ENCODE measurements around the gene ARHGAP40.

ARHGAP40 gene

DNA sequence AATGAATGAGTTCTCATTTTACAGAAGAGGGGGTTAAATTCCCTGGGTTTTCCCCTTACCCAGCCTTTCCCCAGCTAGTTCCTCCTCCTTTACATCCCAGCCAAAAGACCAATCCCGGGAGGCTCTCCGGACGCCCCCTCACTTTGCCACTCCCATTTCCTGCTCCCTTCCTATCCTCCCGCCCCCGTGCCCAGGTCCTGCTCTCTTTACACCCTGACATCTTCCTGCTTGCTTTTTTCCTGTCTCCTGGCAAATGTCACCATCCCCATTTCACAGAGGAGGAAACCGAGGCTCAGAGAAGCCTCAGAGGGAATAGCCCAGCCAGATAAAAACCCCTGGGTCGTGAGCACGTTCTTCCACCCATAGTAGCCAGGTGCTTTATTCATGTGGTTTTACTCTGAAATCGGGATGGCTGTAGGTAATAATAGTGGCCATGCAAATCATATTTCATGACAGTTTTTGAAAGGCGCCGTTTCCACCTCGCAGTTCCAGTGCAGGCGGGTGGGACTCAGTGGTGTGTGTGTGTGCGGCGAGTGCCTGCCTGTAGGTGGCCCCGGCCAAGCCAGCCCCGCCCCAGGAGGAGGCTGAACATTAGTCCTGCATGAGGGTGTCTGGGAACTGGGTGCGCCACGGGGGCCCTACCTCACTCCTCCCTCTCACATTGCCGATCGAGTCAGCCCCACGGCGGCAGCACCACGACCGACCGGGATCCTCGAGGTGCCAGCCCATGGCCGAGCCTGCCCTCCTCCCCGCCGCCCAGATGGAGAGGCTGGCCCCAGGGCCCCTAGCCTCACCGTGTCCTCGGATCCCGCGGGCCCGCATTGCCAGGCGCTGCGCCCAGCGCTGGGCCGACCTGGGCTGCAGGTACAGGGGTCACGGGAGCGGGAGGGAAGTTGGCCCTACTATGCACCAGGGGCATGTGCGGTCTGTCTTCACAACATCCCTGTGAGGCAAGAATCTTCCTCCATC is at the start of gene ARHGAP40:
Gene ARHGAP40 (plus strand): TSS at position 594 of the 969 bp plus-strand sequence.
- no peak for DNase-seq

DNA sequence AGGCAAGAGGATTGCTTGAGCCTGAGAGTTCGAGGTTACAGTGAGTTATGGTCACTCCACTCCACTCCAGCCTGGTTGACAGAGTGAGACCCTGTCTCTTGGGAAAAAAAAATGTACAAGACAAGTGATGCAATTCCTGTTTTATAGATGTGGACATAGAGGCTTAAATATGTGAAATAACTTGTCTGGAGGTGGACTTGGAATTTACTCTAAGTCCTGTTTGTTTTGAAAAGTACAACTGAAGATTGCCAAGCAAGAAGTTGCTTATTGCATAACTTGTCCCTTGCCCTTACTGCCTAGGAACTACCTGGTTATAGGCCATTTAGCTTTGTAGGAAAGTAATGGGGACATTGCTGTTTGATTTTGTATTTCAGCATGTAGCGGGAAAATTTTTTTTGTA is 46.6 kb upstream of the ARHGAP40 start:
- no peak for DNase-seq

DNA sequence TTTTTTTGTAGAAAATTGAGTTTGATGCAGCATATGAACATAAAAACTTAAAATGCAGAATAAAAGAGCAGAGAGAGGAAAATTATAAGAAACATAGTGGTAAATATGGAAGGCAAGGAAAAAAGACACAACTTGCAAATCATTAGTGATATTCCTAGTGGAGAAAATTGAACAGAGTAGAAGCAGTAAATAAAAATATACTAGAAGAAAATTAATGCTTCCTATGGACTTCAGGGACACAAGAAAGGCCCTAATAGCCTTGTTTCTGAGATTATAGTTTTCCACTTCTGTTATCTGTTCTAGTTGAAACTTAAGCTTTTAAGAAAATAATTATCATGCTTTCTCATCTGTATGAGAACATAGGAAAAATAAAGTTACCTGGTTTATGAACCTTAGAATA is 46.2 kb upstream of the ARHGAP40 start:
- no peak for DNase-seq

DNA sequence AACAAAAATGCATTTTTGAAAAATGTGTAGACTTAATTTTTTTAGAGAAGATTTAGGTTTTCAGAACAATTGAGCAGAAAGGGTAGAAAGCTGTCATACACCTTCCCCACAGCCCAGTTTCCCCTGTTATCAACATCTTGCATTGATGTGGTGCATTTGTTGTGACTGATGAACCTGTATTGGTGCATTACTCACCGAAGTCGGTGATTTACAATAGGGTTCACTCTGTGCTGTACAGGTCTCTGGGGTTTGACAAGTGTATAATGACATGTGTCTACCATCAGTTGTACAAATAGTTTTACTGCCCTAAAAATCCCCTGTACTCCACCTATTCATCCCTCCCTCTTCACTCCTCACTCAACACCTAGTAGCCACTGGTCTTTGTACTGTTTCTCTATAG is 44.4 kb upstream of the ARHGAP40 start:
- DNase-seq = no peak

DNA sequence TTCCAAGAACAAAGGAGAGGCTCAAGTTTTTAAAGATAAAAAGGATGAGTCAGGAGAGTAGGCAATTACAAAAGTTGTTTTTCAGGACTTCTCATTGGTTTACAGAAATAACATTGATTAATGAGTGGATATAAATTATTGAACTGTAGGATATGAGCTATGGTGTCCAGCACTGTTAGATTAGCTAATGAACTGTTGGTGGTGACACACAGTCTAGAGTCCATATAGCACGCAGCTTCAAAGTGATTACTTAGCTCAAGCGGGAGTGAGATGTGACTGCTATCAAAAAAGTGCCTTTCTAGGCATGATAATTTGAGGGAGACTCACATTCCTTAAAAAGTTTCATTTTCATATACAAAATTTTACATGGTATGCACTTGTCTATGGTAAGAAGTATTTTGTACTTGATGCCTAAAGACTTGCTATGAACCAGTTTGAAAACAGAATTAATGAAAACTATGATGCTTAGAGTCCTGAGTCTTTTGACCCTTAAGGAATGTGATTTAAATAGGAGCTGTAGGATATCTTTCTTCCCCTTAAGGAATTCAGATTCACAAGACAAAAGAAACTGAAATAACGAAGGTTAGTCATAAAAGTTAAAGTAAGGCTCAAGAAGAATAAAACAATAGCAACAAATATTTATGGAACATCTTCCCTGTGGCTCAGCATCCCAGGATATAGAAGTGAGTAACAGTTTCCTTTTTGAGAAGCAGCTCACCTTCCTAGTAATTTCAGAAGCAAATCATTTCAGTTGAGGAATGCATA is 42.8 kb upstream of the ARHGAP40 start:
- no peak for DNase-seq

DNA sequence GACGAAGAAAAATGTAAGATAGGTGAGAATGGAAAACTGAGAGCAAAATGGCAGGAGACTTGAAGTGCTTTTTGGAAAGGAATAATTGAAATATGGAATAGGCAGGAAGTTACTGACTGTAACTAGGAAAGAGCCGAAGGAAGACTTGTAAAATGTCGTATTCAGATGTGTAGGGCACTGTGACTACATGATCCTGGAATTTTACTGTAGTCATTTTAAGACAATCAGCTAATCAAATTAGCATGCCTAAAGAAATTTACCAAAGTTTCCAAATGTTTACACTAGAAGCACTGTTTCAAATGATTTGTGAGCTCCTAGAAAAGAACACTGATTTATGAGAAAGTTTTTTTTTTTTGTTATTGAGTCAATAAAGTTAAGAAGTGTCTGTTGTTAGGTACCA is 41.8 kb upstream of the ARHGAP40 start:
- no peak for DNase-seq

DNA sequence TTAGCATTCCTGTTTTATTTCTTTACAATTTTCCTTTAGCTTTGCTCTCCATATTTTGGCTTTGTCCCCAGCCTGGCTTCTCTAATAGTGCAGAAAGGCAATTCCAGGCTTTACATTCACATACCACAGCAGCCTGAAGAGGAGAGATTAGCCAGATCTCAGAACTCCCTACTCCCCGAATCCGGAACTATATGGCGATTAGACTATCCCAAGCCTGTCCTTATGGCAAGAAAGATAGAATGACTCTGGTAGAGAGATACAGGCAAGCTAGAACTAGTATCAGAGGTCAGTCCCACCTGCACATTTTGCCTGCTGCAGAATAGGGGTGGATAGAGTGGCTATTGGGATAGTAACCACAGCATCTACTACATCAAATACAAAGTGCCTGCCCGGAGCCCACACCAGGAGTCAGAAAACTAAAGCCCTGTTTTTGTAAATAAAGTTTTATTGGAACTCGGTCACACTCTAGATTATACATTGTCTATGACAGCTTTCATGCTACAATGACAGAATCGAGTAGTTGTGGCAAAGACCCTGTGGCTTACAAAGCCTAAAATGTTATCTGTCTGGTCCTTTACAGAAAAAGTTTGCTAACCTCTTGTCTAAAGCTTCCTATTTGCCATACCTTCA is 37.7 kb upstream of the ARHGAP40 start:
- DNase-seq = no peak

DNA sequence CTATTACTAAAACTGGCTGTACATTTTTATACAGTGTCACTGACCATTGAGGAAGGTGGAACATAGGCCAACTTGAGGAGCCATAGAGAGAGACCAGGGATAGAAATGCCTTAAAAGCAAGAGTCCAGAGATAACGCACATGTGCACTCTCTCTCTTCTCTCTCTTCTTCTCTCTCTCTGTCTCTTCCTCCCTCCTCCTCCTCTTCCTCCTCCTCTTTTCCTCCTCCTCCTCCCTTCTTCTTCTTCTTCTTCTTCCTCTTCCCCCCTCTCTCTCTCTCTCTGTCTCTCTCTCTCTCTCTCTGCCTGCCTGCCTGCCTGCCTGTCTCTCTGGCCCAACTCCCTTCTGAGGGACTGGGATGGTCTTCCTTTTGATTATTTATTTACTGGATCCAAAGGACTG is 36.9 kb upstream of the ARHGAP40 start:
- DNase-seq = no peak

DNA sequence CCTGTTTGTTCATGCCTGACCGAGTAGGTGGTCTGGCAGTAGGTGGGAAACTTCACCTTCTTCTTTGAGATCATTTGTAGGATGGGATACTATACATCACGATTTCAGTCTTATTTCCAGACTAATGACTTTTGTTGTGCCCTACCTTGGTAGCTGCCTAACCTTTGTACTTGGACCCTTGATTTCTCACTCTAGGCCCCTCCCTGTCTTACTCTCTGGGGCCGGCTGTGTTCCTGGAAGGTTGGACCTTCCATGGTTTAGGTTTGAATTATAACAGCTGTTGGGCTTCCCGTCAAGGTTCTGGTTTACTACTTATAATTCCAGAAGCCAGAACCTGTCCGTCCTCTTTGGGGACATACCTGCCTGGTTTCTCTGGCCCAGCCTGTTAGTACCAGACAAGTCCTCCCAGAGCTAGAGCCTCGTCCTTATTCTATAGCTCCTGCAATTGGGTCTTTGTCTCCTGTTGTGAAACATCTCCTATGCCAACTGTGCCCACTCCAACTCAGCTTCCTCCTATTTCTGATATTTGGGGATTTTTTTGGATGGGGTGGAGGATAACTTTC is 35.5 kb upstream of the ARHGAP40 start:
- DNase-seq = no peak

DNA sequence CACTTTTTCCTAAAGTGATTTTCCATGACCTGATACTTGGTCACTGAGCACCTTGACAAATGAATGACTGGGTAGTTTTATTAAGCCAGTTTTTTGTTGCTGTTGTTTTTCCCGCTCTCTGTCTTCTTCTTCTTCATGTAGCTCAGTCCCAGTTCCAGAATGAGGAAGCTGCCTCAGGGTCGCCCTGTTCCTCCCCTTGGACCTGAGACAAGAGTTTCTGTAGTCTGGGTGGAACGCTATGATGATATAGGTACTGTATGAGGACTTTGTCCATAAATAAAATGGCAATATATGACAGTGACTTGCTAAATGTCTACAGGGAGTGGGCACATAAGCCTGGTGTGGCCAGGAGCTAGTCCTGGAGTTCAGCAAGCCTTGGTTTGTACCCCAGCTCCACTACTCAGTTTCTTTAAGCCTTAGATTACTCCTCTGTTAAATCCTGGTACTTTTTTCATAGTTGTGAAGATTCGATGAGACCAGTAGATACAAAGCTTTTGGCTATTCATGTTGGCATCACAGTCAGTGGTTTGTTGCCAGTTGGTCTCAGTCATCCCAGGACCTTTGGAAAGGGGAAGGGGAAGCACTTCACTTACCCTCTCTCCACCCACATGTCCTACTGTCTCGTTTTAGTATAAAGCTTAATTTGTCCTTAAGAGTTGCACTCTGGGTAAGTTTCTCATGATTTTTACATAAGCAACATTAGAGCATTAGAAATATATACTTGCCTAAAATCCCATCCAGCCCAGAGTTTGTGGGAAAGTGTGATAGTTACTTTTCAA is 31.7 kb upstream of the ARHGAP40 start:
- DNase-seq = no peak

DNA sequence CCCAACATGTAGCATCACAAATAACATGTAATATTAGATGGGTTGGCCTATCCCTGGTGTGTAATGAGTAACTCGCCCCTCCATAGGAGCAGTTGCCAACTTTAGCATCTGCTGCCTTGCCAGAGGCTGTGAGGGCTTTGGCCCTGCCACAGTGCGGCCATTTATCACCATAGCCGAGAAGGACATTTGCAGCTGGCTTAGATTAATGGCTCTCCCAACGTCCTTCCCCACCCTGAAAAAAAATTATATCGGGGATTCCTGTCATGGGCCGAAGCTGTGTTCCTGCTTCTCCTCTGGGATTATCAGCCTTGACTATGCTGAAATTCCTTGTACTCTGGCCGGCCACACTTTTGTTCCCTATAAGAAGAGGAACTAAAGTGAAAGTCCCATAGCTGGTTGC is 28.2 kb upstream of the ARHGAP40 start:
- DNase-seq = no peak

DNA sequence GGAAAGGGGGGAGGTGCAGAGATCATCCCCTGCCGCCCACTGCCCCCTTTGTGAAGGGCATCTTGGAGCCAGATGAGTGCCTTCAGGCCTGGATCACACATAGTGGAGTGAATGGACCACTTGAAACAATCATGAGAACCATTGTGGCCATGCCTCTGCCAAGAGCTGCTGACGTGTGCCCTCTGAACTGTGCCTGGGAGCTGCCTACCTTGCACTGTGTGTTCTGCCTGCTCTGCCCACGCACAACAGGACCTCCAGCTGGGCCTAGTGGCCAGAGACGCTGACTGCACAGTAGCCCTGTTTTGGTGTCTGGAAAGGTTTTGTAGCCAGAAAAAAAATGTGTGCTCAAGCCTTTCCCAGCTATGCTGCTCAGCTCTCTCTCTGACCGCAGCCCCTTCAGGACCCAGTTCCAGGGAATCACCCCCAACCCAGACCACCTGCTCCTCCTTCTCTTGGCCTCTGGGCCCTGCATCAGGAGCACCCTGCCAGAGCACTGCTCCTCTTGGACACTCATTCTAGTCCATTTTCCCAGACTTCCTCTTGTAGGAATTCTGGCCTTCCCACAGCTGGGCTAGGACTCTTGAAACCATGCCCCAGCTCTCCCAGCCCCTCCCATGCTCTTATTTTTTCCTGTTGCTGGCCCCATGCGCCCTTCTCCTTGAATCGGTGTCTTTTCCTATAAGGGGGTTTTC is 22.2 kb upstream of the ARHGAP40 start:
- no peak for DNase-seq

DNA sequence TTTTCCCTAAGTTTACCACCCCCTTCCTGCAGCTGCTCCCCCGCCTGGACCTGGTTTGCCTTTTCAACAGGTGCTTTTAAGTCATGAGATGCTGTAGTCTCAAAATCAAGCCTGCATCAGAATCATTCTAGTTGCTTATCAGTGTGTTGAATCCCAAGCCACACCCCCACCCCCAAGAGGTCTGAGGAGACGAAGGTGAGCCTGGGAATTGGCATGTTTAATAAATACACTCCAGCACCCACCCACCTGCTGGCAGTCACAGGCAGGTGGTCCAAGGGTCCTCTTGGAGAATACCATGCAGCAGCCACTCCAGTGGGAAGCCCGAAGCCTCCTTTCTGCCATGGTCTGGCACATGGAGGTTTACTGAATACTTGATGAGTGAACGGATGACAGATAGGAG is 21.7 kb upstream of the ARHGAP40 start:
- no peak for DNase-seq

DNA sequence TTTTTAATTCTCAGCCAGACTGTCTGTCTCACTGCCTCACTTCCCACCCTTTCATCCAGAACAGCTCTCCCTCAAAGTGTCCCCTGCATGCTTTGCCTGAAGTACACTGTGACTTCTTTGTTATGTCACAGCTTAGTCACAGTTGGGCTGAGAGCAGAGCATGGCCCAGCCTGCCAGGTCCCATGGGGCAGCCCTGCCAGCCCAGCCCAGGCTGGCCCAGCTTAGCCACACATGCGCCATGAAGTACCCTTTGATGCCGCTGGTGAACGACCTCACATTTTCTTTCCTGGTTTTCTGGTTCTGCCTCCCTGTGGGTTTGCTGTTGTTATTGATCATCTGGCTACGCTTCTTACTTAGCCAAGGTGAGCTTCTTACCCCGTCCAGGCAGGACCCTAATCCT is 20.6 kb upstream of the ARHGAP40 start, which contains the start of gene ADIG:
Gene ADIG (plus strand): TSS at position 185 of the 400 bp plus-strand sequence. CDS start 54 bp downstream, at position 239.
- DNase-seq = no peak

DNA sequence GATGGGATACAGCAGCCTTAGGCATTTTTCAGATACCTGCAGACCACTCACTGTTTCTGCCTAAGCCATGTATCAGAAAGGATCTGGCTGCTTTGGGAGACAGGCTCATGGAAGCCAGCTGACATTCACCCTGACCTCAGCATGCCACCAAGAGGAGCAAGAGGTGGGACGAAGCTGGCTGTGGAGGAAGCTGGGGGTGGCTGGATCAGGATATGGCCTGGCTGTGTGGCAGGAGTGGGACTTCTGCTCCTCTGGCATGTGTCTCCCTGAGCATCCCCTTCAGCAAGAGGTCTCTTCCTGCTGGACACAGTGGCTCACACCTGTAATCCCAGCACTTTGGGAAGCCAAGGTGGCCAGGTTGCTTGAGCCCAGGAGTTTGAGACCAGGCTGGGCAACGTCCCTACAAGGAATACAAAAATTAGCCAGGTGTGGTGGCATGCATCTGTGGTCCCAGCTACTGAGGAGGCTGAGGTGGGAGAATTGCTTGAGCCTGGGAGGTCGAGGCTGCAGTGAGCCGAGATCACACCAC is 19.7 kb upstream of the ARHGAP40 start:
- no peak for DNase-seq

DNA sequence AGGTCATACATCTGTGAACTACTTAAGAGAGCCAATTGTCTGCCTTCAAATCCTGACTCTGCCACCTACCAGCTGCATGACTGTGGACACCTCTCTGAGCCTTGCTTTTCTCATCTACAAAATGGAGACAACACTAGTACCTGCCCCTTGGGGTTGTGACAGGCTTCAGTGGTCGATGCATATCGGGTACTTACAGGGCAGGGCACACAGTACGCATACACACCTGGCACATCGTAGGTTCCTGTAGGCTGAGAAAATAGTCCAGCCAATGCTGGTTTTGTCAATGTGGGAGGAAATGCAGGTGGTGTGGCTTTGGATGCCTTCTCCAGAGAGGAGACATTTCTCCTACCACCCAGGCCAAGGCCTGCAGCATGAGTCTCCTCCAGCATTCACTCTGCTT is 18.3 kb upstream of the ARHGAP40 start:
- no peak for DNase-seq

DNA sequence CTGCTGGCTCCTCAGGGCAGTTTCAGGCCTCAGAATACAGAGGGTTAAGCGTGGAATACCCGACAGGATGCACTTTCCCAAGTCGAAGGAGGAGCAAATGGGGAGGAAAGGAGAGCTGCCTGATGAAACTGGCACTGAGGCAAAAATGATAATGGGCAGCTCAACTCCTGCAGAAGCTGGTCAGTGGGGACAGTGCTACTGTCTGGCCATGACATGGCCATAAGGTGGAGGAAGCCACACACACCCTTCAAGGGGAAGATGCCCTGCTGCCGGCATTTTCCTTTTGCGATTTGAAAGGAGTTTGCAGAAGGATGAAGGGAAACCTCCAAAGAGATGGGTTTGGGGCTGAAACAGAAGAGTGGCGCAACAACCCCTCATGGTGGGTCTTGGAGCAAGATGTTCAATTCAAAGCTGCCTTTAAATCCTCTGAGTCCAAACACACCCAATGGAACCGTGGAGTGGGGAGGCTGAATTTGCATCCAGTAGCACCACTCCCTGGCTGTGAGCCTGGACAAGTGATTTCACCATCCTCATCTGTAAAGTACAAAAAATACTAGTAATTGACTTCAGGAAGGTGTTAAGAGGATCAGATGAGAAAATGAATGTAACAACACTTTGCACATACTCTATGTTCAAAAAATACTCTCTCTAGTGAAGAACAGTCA is 17.4 kb upstream of the ARHGAP40 start:
- no peak for DNase-seq

DNA sequence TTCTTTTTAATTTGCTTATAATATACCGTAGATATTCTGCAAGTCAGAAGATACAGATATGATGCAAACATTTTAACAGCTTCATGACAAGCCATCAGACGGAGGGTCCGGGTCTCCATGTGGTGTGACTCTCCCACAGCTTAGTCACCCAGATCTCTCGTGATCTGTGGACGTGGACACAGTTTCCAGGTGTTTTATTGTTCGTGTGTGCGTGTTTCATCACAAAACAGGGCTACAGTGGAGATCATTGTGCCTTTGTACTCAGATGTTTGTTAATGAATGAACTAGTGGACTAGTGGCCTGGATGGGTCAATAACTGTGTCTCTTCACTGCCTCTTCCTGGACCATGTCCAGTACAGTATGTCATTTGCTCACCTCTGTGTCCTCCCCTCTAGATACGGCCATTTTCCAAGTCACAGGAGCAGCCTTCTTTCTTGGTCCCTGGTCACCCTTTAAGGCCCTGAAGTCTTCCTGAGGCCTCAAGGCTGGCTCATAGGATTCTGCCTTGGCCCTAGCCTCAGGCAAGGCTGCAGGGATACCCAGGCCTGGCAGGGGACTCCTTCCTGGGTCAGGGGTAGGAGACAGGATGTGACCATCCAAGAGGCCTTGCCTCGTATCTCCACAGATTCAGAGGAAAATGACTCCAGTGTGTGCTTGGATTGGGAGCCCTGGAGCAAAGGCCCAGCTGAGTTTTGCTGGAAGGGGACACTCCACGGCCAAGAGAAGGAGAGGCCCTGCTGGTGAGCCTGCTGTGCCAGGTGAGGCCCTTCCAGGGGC is 16.0 kb upstream of the ARHGAP40 start:
- DNase-seq = no peak

DNA sequence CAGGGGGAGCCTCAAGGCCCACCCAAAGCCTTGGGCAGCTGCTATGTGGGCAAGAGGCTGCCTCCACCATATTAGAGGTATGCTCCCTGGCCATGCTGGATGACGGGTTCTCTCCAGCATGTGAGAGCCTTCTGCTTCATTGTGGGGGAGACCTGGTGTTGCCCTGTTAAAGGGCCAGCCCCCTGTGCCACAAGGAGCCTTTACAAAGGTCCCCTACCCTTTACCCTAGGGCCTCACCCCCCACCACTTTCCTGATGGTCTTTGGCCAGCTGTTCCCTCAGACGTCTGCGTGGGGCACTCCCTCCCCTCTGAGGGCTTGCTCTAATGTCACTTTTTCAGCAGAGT is 15.5 kb upstream of the ARHGAP40 start:
- DNase-seq = no peak

DNA sequence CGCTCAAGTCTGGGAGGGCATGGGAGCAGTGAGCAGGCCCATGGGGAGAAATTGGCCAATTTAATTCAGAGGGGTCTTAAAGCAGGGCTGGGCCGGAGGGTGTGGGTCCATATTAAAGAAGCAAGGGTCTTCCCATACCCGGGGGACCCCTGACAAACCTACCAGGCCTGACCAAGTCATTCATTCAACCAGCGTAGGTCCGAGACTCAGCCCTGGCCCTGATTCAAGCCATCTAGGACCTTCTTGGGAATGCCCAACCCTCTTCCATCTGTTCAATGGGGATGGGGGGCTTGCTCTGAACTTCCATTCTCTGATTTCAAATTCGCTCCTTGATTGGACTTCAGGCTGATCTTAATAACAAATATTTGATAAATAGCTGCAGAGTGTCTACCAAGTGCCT is 13.3 kb upstream of the ARHGAP40 start:
- DNase-seq = no peak

Data from activated effector memory CD4-positive, alpha-beta T cell treated with Interleukin-2 at 50 U/mL for 16 hours (primary cell).